ENCODE measurements around the gene ARL5A.

ARL5A gene

DNA sequence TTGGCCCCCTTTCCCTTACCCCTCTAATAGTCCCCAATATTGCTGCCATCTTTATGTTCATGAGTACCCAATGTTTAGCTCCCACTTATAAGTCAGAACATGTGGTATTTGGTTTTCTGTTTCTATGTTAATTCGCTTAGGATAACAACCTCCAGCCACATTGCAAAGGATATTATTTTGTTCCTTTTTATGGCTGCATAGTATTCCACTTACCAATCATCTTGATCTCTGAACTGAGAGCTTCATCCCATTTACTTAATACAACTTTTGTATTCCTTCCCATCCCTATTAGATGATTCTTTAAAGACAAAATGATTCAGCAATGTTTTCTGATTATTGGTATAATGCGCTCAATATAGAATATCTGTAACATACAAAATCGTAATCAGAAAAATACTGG lies 36.7 kb downstream of the ARL5A start:
- TF ChIP-seq, protein P1, sequence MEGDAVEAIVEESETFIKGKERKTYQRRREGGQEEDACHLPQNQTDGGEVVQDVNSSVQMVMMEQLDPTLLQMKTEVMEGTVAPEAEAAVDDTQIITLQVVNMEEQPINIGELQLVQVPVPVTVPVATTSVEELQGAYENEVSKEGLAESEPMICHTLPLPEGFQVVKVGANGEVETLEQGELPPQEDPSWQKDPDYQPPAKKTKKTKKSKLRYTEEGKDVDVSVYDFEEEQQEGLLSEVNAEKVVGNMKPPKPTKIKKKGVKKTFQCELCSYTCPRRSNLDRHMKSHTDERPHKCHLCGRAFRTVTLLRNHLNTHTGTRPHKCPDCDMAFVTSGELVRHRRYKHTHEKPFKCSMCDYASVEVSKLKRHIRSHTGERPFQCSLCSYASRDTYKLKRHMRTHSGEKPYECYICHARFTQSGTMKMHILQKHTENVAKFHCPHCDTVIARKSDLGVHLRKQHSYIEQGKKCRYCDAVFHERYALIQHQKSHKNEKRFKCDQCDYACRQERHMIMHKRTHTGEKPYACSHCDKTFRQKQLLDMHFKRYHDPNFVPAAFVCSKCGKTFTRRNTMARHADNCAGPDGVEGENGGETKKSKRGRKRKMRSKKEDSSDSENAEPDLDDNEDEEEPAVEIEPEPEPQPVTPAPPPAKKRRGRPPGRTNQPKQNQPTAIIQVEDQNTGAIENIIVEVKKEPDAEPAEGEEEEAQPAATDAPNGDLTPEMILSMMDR (IDR thresholded peaks at IDR 0.05): no peak

DNA sequence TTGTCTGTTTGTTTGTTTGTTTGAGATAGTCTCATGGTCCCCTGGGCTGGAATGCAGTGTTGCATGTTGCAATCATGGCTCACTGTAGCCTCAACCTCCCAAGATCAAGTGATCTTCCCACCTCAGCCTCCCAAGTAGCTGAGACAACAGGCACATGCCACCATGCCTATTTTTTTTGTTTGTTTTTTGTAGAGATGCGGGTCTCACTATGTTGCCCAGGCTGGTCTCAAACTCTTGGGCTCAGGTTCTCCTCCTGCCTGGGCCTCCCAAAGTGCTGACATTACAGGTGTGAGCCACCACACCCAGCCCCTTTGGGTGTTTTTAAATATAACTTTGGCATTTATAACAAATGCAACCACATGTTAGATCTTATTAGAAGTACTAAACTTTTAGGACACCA lies 37.5 kb downstream of the ARL5A start:
- TF ChIP-seq, protein P1 (IDR thresholded peaks at IDR 0.05): no peak

DNA sequence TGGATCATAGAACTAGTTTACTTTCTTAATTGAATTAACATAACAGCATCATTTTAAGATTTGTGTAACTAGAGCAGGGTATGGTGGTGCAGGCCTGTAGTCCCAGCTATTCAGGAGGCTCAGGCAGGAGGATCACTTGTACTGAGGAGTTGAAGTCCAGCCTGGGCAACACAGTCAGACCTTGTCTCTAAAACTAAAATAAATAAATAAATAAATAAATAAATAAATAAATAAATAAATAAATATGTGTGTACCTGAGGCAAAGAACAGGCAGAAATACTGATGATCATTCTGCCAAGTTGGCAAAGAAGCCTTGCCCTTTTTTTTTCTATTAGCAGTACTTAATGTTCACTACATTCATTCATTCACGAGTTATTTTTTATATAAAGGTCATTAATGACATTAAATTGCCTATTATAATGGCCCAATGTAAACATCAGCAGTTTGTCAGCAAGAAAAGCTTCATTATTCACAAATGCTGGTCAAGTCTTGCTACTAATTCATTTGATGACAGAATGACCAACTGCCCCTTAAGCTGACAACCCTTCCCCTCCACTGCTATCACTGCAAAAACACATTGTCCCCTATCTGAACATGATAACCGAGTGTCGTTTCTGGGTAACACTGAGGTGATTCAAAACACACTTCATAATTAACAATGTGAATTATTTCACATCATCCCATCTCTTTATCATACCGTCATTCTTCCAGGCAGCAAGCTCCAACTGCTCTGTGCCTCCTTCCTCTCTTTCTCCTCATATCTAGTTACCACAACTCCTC lies 39.0 kb downstream of the ARL5A start:
- TF ChIP-seq, protein P1 (IDR thresholded peaks at IDR 0.05): no peak

DNA sequence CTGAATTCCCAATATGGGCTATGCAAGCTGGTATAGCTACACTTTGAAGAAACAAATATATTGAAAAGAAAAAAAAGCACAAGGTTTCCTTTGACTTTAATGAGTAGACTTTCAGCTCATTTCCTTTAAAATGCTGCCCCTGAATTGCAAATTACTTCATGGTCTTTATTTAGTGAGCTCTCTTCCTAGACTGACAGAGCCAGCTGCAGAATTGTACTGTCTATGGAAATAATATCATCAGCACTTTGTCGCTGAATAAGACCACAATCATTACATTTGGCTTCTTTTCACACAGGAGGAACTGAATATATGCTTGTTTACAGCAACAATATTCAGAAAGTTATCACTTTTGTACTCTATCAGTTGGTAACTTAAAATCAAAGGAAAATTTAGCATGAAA lies 41.7 kb downstream of the ARL5A start:
- TF ChIP-seq, protein P1 (IDR thresholded peaks at IDR 0.05): no peak

DNA sequence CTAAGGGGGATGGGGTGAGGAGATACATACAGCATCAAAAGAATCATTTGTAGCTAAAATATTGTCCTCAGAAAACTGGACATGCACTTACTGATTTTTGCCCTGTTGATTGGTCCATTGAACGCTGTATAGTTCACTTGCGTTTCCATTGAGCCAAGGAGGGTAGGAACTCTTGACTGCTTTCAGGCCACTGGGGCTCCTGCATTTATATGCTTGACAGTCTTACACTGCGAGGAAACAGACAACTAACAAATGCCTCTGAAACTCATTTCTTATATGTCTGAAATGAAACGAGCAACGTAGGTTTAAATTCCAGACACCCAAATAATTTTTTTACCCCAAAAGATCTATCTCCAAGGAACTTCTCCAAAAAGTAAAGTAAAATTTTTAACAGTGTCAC lies 42.1 kb downstream of the ARL5A start:
- TF ChIP-seq, protein P1 (IDR thresholded peaks at IDR 0.05): no peak

DNA sequence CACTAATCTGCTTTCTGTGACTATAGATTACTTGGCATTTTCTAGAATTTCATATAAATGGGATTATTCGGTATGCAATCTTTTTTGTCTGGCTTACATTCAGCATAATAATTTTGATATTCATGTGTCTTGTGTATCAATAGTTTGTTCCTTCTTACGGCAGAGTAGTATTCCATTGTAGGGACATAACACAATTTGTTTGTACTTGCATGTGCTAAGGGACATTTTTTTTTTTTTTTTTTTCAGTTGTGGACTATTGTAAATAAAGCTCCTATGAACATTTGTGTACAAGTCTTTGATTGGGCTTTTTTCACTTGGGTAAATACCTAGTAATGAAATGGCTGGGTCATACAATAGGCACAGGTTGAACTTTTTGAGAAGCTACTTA lies 45.1 kb downstream of the ARL5A start:
- TF ChIP-seq, protein P1 (IDR thresholded peaks at IDR 0.05): no peak

DNA sequence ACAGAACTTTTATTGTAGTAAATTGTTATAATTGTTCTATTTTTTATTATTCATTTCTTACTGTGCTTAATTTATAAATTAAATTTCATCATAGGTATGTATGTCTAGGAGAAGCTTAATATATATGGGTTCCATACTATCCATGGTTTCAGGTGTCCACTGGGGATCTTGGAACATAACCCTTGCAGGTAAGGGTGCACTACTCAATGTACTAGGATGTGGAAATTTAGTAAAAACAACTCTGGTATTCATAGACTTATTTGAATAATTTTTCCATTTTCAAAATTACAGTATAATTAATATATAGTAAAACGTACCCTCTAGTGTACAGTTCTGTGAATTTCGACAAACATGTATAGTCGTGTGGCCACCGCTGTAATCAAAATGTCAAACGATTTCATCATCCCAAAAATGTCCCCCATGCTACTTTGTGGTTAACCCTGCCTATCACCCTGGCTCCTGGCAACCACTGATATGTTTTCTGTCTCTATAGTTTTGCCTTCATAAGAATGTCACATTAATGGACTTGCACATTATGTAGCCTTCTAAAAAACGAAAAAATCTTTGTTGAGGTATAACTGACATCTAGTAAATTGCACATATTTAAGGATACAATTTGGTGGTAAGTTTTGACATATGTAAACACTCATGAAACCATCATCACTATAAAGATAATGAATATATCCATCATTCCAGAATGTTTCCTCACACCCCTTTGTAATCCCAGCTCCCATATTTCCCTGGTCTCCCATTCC lies 45.7 kb downstream of the ARL5A start:
- TF ChIP-seq, protein P1 (IDR thresholded peaks at IDR 0.05): no peak

Measured in LNCAP (cell line).